GM23248 (cell line): ENCODE data around the gene TULP3. TPM values are rescaled to one million over a fixed set of nuclear protein-coding genes. Genes with fewer than 3 reads are reported as not detected.

Experiments
- DNase-seq: peaks from one replicate; pipeline ENCODE4 v3.0.0-alpha.2; 2015
- H2AFZ ChIP-seq: fragments of 200-600 bp; sonication (generic); 2 replicates; pipeline ENCODE4 v1.6.1; 2016; ENCODE audit warnings: antibody characterized with exemption
- H3F3A ChIP-seq: fragments of 200-600 bp; sonication (generic); 2 replicates; pipeline ENCODE4 v1.6.1; 2016; ENCODE audit warnings: mild to moderate bottlenecking, antibody characterized with exemption, mixed run types; ENCODE audit not compliant: insufficient read depth
- H3K27ac ChIP-seq: fragments of 200-600 bp; sonication (generic); 2 replicates; pipeline ENCODE4 v1.5.1; 2016; ENCODE audit warnings: mild to moderate bottlenecking
- H3K27me3 ChIP-seq: fragments of 200-600 bp; sonication (generic); replicated peaks from 2 replicates; pipeline ENCODE4 v1.6.1; 2016; ENCODE audit warnings: mild to moderate bottlenecking; ENCODE audit not compliant: insufficient read depth
- H3K36me3 ChIP-seq: fragments of 200-600 bp; sonication (generic); 2 replicates; pipeline ENCODE4 v1.6.1; 2016; ENCODE audit warnings: low read depth, mild to moderate bottlenecking
- H3K4me1 ChIP-seq: fragments of 200-600 bp; sonication (generic); 2 replicates; pipeline ENCODE4 v1.6.1; 2016; ENCODE audit warnings: mild to moderate bottlenecking; ENCODE audit not compliant: insufficient read depth
- H3K4me2 ChIP-seq: fragments of 200-600 bp; sonication (generic); one replicate; pipeline ENCODE4 v1.6.1; 2016; ENCODE audit warnings: mild to moderate bottlenecking; ENCODE audit not compliant: unreplicated experiment
- H3K4me3 ChIP-seq: fragments of 200-600 bp; sonication (generic); 2 replicates; pipeline ENCODE4 v1.5.1; 2016; ENCODE audit warnings: mild to moderate bottlenecking
- H3K79me2 ChIP-seq: fragments of 200-600 bp; sonication (generic); 2 replicates; pipeline ENCODE4 v1.6.1; 2016; ENCODE audit warnings: mild to moderate bottlenecking; ENCODE audit not compliant: insufficient read depth
- H3K9ac ChIP-seq: fragments of 200-600 bp; sonication (generic); 2 replicates; pipeline ENCODE4 v1.6.1; 2016; ENCODE audit warnings: mild to moderate bottlenecking
- H3K9me2 ChIP-seq: fragments of 200-600 bp; sonication (generic); 2 replicates; pipeline ENCODE4 v1.6.1; 2016; ENCODE audit warnings: mixed run types, mild to moderate bottlenecking, moderate library complexity; ENCODE audit not compliant: insufficient read depth
- H3K9me3 ChIP-seq: fragments of 200-600 bp; sonication (generic); one replicate; pipeline ENCODE4 v1.6.1; 2017; ENCODE audit warnings: low read depth
- H4K20me1 ChIP-seq: fragments of 200-600 bp; sonication (generic); 2 replicates; pipeline ENCODE4 v1.6.0; 2016; ENCODE audit not compliant: insufficient read depth
- EZH2 ChIP-seq: fragments of 200-600 bp; sonication (generic); IDR thresholded peaks from 2 replicates; pipeline ENCODE4 v1.6.1; 2018; ENCODE audit warnings: antibody characterized with exemption, mild to moderate bottlenecking; ENCODE audit not compliant: insufficient read depth, poor library complexity, severe bottlenecking
- EZH2phosphoT487 ChIP-seq: fragments of 200-600 bp; sonication (generic); IDR thresholded peaks from 2 replicates; pipeline ENCODE4 v1.6.1; 2018; ENCODE audit warnings: antibody characterized with exemption, moderate library complexity, mild to moderate bottlenecking, low read depth; ENCODE audit not compliant: insufficient read depth
- WGBS, 2 experiments: methylation state at CpG; one replicate each; pipeline ENCODE4 v1.1.6; 2015 to 2017; ENCODE audit warnings: low lambda C conversion rate in 2 of 2, low coverage in 1 of 2; ENCODE audit errors: missing lambda C conversion rate in 2 of 2; 5-methylcytosine and 5-hydroxymethylcytosine counted together
- in situ Hi-C: fragments of 300-500 bp; cut with MboI; formaldehyde crosslinking; loops from 2 replicates; pipeline ENCODE4 v1.15.0; 2020
- polyA plus RNA-seq: library from polyadenylated mRNA; unstranded; fragments of >200 nt; fragmentation: Nextera tagmentation; extraction: Ambion mirVana; gene quantifications from 2 replicates; pipeline ENCODE4 v1.2.1, GENCODE V29; 2016
- small RNA-seq: library from RNA; depleted of rRNA; stranded (forward); fragments of <200 nt; gene quantifications from one replicate; pipeline ENCODE3, GENCODE V24; 2014; ENCODE audit warnings: low read depth, low replicate concordance
- total RNA-seq: library from RNA; depleted of rRNA; stranded (reverse); fragments of >200 nt; shearing (Covaris generic); gene quantifications from 2 replicates; pipeline ENCODE4 v1.2.3, GENCODE V29; 2014; rRNA removed

Gene TULP3
- total and polyA plus RNA-seq, 2 experiments from 2014 or later: 42.6 to 47.0 TPM

GRCh38 chr12:2984698-2985097 lies 94.0 kb downstream of the TULP3 start:
- no peaks in the 10 kb centered on the region for H4K20me1 ChIP-seq
- H3K27ac ChIP-seq: no peak overlapping the region
- H3K27me3 ChIP-seq: no peaks in the 10 kb centered on the region
- no peak for TF ChIP-seq EZH2phosphoT487
- no peak for TF ChIP-seq EZH2
- H3F3A ChIP-seq: no peaks in the 10 kb centered on the region
- no peaks in the 10 kb centered on the region for H3K9me2 ChIP-seq
- no peaks in the 10 kb centered on the region for H3K9me3 ChIP-seq
- no peak overlapping the region for H3K4me2 ChIP-seq
- H2AFZ ChIP-seq: no peak overlapping the region
- no peaks in the 10 kb centered on the region for H3K36me3 ChIP-seq
- no peak for DNase-seq
- in situ Hi-C loops: no loop called here
- no peaks in the 10 kb centered on the region for H3K4me1 ChIP-seq
- no peak overlapping the region for H3K9ac ChIP-seq
- no peaks in the 10 kb centered on the region for H3K79me2 ChIP-seq
- no peak overlapping the region for H3K4me3 ChIP-seq
- WGBS, 2 experiments: 88 to 98% methylated on average over 1 of the region's 1 CpG

DNA sequence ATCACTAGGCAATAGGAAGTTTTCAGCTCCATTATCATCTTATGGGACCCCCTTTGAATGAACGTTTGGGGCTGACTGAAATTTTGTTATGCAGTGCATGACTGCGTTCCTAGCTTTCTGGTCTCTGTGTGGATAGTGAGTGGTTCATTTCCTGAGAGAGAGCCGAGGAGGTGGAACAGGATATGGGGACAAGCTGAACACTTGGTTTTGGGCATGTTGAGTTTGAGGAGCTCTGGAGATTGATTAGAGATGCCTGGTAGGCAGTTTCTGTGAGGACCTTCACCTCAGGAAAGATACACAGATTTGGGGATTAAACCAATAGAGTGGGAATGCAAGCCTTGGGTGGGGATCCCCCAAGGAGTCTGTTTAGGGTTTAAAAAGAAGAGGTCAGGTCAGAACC lies 96.2 kb downstream of the TULP3 start:
- Histone ChIP-seq H3K4me3 (no peak overlapping the region), H3K27me3 (no peaks in the 10 kb centered on the region), H2AFZ (no peak overlapping the region), H3K79me2 (no peaks in the 10 kb centered on the region), H3K36me3 (no peaks in the 10 kb centered on the region), H3F3A (no peaks in the 10 kb centered on the region), H4K20me1 (no peaks in the 10 kb centered on the region), H3K9ac (no peak overlapping the region), H3K4me1 (no peaks in the 10 kb centered on the region), H3K27ac (no peak overlapping the region), H3K9me3 (no peaks in the 10 kb centered on the region), H3K9me2 (no peaks in the 10 kb centered on the region), H3K4me2 (no peak overlapping the region)
- 76 to 87% methylated on average over 3 of the region's 3 CpGs for WGBS, 2 experiments
- in situ Hi-C loops: no loop called here
- DNase-seq: no peak
- no peak for TF ChIP-seq EZH2phosphoT487
- no peak for TF ChIP-seq EZH2

GRCh38 chr12:2988494-2988893 lies 97.8 kb downstream of the TULP3 start:
- no peaks in the 10 kb centered on the region for H3K9me3 ChIP-seq
- no peaks in the 10 kb centered on the region for H3K36me3 ChIP-seq
- in situ Hi-C loops: no loop called here
- DNase-seq: no peak
- TF ChIP-seq EZH2 (no peak), EZH2phosphoT487 (no peak)
- no peak overlapping the region for H3K9ac ChIP-seq
- no peak overlapping the region for H3K4me3 ChIP-seq
- H3K27ac ChIP-seq: no peak overlapping the region
- no peaks in the 10 kb centered on the region for H4K20me1 ChIP-seq
- H3K4me1 ChIP-seq: no peaks in the 10 kb centered on the region
- no peaks in the 10 kb centered on the region for H3K27me3 ChIP-seq
- no peak overlapping the region for H2AFZ ChIP-seq
- H3K9me2 ChIP-seq: no peaks in the 10 kb centered on the region
- no peaks in the 10 kb centered on the region for H3K79me2 ChIP-seq
- 95 to 98% methylated on average over 5 of the region's 5 CpGs for WGBS, 2 experiments
- H3F3A ChIP-seq: no peaks in the 10 kb centered on the region
- no peak overlapping the region for H3K4me2 ChIP-seq

Small RNA genes within 50 kb of the gene (small RNA-seq; reads per million reads assigned to genes)
- not detected for gene RNU6-1315P

Other genes starting within 250 kb of the TULP3 start
- 24.0 and 27.6 TPM in 2 replicates for gene FKBP4, start 95.9 kb upstream of the TULP3 start, total RNA-seq
- gene FKBP4, start 95.9 kb upstream of the TULP3 start, polyA plus RNA-seq: 27.4 and 29.2 TPM in 2 replicates
- 14.4 and 15.7 TPM in 2 replicates for gene ITFG2, start 78.2 kb upstream of the TULP3 start, total RNA-seq
- 19.1 and 21.9 TPM in 2 replicates for gene ITFG2, start 78.2 kb upstream of the TULP3 start, polyA plus RNA-seq
- not detected in 2 replicates for gene NRIP2, start 55.9 kb upstream of the TULP3 start, total RNA-seq
- gene NRIP2, start 55.9 kb upstream of the TULP3 start, polyA plus RNA-seq: 0.24 and 0.46 TPM in 2 replicates
- gene TEX52, start 33.9 kb upstream of the TULP3 start, total RNA-seq: not detected in 2 replicates
- gene TEX52, start 33.9 kb upstream of the TULP3 start, polyA plus RNA-seq: not detected in 2 replicates
- 12.4 and 23.9 TPM in 2 replicates for gene FOXM1, start 13.7 kb upstream of the TULP3 start, total RNA-seq
- gene FOXM1, start 13.7 kb upstream of the TULP3 start, polyA plus RNA-seq: 15.4 TPM in 2 replicates
- 27.6 and 35.3 TPM in 2 replicates for gene RHNO1, start 13.7 kb upstream of the TULP3 start, total RNA-seq
- gene RHNO1, start 13.7 kb upstream of the TULP3 start, polyA plus RNA-seq: 38.4 and 40.3 TPM in 2 replicates
- 13.6 and 14.8 TPM in 2 replicates for gene TEAD4, start 68.5 kb downstream of the TULP3 start, total RNA-seq
- 13.2 and 13.8 TPM in 2 replicates for gene TEAD4, start 68.5 kb downstream of the TULP3 start, polyA plus RNA-seq
- gene TSPAN9, start 186.5 kb downstream of the TULP3 start, total RNA-seq: 13.3 and 14.4 TPM in 2 replicates
- 8.0 and 9.5 TPM in 2 replicates for gene TSPAN9, start 186.5 kb downstream of the TULP3 start, polyA plus RNA-seq